CD4-positive, alpha-beta T cell treated with Interleukin-4 for 1 hour (primary cell): ENCODE data around the gene CPPED1.
"Not testable (repeated sequence)": the region's sequence is repeated elsewhere in the genome, so short reads cannot be mapped to it uniquely, and the experiment has no call there.

Experiments
- DNase-seq, 2 donors: peaks; one replicate each; pipeline ENCODE4 v3.0.0-alpha.2; 2020 to 2022

The CPPED1 gene

GRCh38 chr16:12803203-12804093, at the start of gene CPPED1:
Gene CPPED1 (minus strand): TSS chr16:12803887. CDS start chr16:12803776, 111 bp downstream.
- peak; percentile 89 to 94 for DNase-seq

GRCh38 chr16:12850186-12850585, 46.5 kb upstream of the CPPED1 start:
- no peak for DNase-seq

- no peak for DNase-seq
Measured at GRCh38 chr16:12846592-12846991, 42.9 kb upstream of the CPPED1 start.

GRCh38 chr16:12845282-12845681, 41.6 kb upstream of the CPPED1 start:
- no peak for DNase-seq

- DNase-seq, result no peak
Measured at GRCh38 chr16:12837756-12838155, 34.1 kb upstream of the CPPED1 start.

- DNase-seq, result no peak
Measured at GRCh38 chr16:12837291-12837690, 33.6 kb upstream of the CPPED1 start.

GRCh38 chr16:12833926-12834325, 30.2 kb upstream of the CPPED1 start:
- no peak for DNase-seq

- no peak for DNase-seq
Measured at GRCh38 chr16:12829096-12829888, 25.6 kb upstream of the CPPED1 start.

- no peak for DNase-seq
Measured at GRCh38 chr16:12828206-12828605, 24.5 kb upstream of the CPPED1 start.

GRCh38 chr16:12826559-12826958, 22.9 kb upstream of the CPPED1 start:
- no peak for DNase-seq

GRCh38 chr16:12819126-12820117, 15.7 kb upstream of the CPPED1 start:
- DNase-seq, result peak; percentile 71 to 74

- peak in 1 of 2 donors; percentile 11 for DNase-seq
Measured at GRCh38 chr16:12818326-12818725, 14.6 kb upstream of the CPPED1 start.

- DNase-seq, result peak; percentile 11 to 33
Measured at GRCh38 chr16:12816791-12817214, 13.1 kb upstream of the CPPED1 start.

GRCh38 chr16:12815361-12815760, 11.7 kb upstream of the CPPED1 start:
- DNase-seq, result no peak

- DNase-seq, result not testable (repeated sequence)
Measured at GRCh38 chr16:12813734-12814133, 10.0 kb upstream of the CPPED1 start.

GRCh38 chr16:12813321-12813720, 9.6 kb upstream of the CPPED1 start:
- DNase-seq, result not testable (repeated sequence)

- DNase-seq, result no peak
Measured at GRCh38 chr16:12811441-12812383, 8.0 kb upstream of the CPPED1 start.

GRCh38 chr16:12805066-12805465, 1.4 kb upstream of the CPPED1 start:
- DNase-seq, result no peak

GRCh38 chr16:12804395-12804794, 708 bp upstream of the CPPED1 start:
- DNase-seq, result no peak

- DNase-seq, result no peak
Measured at GRCh38 chr16:12802661-12803060, 1.0 kb downstream of the CPPED1 start.

GRCh38 chr16:12802048-12802447, 1.6 kb downstream of the CPPED1 start:
- DNase-seq, result no peak
